HEK293 (cell line): Measurements from ENCODE around the gene ZCCHC24.

Experiments used
- ATF2 ChIP-seq: fragments of 450-650 bp; formaldehyde crosslinking; IDR thresholded peaks from 2 replicates; pipeline ENCODE4 v1.5.1; 2016; ENCODE audit warnings: missing biosample characterization, missing genetic modification characterization, low read depth
- EGR2 ChIP-seq: fragments of 450-650 bp; formaldehyde crosslinking; IDR thresholded peaks from 2 replicates; pipeline ENCODE4 v1.5.1; 2016; ENCODE audit warnings: low read depth, missing biosample characterization, missing genetic modification characterization
- GLI4 ChIP-seq: fragments of 450-650 bp; formaldehyde crosslinking; IDR thresholded peaks from 2 replicates; pipeline ENCODE4 v1.5.1; 2016; ENCODE audit warnings: missing biosample characterization, missing genetic modification characterization
- HIC1 ChIP-seq: fragments of 450-650 bp; formaldehyde crosslinking; IDR thresholded peaks from 2 replicates; pipeline ENCODE4 v1.5.1; 2016; ENCODE audit warnings: missing biosample characterization, missing genetic modification characterization
- KLF1 ChIP-seq: fragments of 450-650 bp; formaldehyde crosslinking; IDR thresholded peaks from 2 replicates; pipeline ENCODE4 v1.5.1; 2016; ENCODE audit warnings: missing biosample characterization, missing genetic modification characterization
- MYNN ChIP-seq: fragments of 450-650 bp; formaldehyde crosslinking; IDR thresholded peaks from 2 replicates; pipeline ENCODE4 v1.5.1; 2016; ENCODE audit warnings: missing biosample characterization, missing genetic modification characterization, borderline replicate concordance
- SETDB1 ChIP-seq: IDR thresholded peaks from one replicate; pipeline ENCODE4 v1.6.1; 2017; ENCODE audit warnings: mild to moderate bottlenecking, low read length, moderate library complexity, mixed read lengths; ENCODE audit not compliant: insufficient read length
- ZBTB11 ChIP-seq: fragments of 450-650 bp; formaldehyde crosslinking; conservative IDR thresholded peaks from 2 replicates; pipeline ENCODE4 v1.5.1; 2016; ENCODE audit warnings: low read depth, missing biosample characterization, missing genetic modification characterization
- ZBTB8A ChIP-seq: fragments of 450-650 bp; formaldehyde crosslinking; IDR thresholded peaks from 2 replicates; pipeline ENCODE4 v1.5.1; 2016; ENCODE audit warnings: missing biosample characterization, missing genetic modification characterization
- ZNF174 ChIP-seq: fragments of 450-650 bp; formaldehyde crosslinking; IDR thresholded peaks from 2 replicates; pipeline ENCODE4 v1.5.0; 2017; ENCODE audit warnings: missing biosample characterization, mild to moderate bottlenecking, missing genetic modification characterization
- ZNF19 ChIP-seq: fragments of 450-650 bp; formaldehyde crosslinking; IDR thresholded peaks from 2 replicates; pipeline ENCODE4; 2016; ENCODE audit warnings: missing biosample characterization, missing genetic modification characterization, low read depth
- ZNF280C ChIP-seq: fragments of 450-650 bp; formaldehyde crosslinking; IDR thresholded peaks from 2 replicates; pipeline ENCODE4 v1.5.1; 2016; ENCODE audit warnings: missing biosample characterization, missing genetic modification characterization
- ZNF341 ChIP-seq: fragments of 450-650 bp; formaldehyde crosslinking; IDR thresholded peaks from 2 replicates; pipeline ENCODE4; 2016; ENCODE audit warnings: low read depth, missing biosample characterization, missing genetic modification characterization
- ZNF366 ChIP-seq: fragments of 450-650 bp; formaldehyde crosslinking; conservative IDR thresholded peaks from 2 replicates; pipeline ENCODE4 v1.5.1; 2016; ENCODE audit warnings: missing biosample characterization, missing genetic modification characterization
- ZNF423 ChIP-seq: fragments of 450-650 bp; formaldehyde crosslinking; IDR thresholded peaks from 2 replicates; pipeline ENCODE4 v1.5.1; 2016; ENCODE audit warnings: missing biosample characterization, missing genetic modification characterization
- ZNF426 ChIP-seq: fragments of 450-650 bp; formaldehyde crosslinking; IDR thresholded peaks from 2 replicates; pipeline ENCODE4 v1.5.1; 2017; ENCODE audit warnings: missing biosample characterization, missing genetic modification characterization, mild to moderate bottlenecking, inconsistent platforms, moderate library complexity
- ZNF514 ChIP-seq: fragments of 450-650 bp; formaldehyde crosslinking; IDR thresholded peaks from 2 replicates; pipeline ENCODE4 v1.5.1; 2016; ENCODE audit warnings: missing biosample characterization, missing genetic modification characterization
- ZNF518A ChIP-seq: fragments of 450-650 bp; formaldehyde crosslinking; conservative IDR thresholded peaks from 2 replicates; pipeline ENCODE4 v1.5.1; 2016; ENCODE audit warnings: low read depth, missing biosample characterization, missing genetic modification characterization
- ZNF544 ChIP-seq: fragments of 450-650 bp; formaldehyde crosslinking; IDR thresholded peaks from 2 replicates; pipeline ENCODE4 v1.5.0; 2017; ENCODE audit warnings: missing biosample characterization, missing genetic modification characterization
- ZNF585B ChIP-seq: fragments of 450-650 bp; formaldehyde crosslinking; IDR thresholded peaks from 2 replicates; pipeline ENCODE4 v1.5.1; 2016; ENCODE audit warnings: missing biosample characterization, missing genetic modification characterization
- ZNF654 ChIP-seq: fragments of 450-650 bp; formaldehyde crosslinking; IDR thresholded peaks from 2 replicates; pipeline ENCODE4 v1.5.1; 2016; ENCODE audit warnings: low read depth, missing biosample characterization, missing genetic modification characterization

Gene ZCCHC24

GRCh38 chr10:79391231-79392019 is 54.0 kb downstream of the ZCCHC24 start (continued):
- TF ChIP-seq MYNN (no peak), ZNF514 (tag by site-specific recombination) (no peak), ZNF585B (tag by site-specific recombination) (no peak), ZNF366 (tag by site-specific recombination) (no peak), ZNF174 (no peak), ZNF518A (tag by site-specific recombination) (no peak), ZNF423 (no peak), HIC1 (tag by site-specific recombination) (no peak), SETDB1 (no peak), KLF1 (tag by site-specific recombination) (peak; percentile 96), GLI4 (tag by site-specific recombination) (no peak), ZNF654 (tag by site-specific recombination) (no peak), ZNF426 (no peak), ZNF280C (tag by site-specific recombination) (no peak), ZBTB11 (no peak), EGR2 (tag by site-specific recombination) (peak; percentile 85), ZNF19 (tag by site-specific recombination) (no peak), ATF2 (tag by site-specific recombination) (no peak), ZBTB8A (tag by site-specific recombination) (no peak), ZNF341 (tag by site-specific recombination) (0 out of 2 replicates have a peak, but pooled peaks have one; percentile 14), ZNF544 (tag by site-specific recombination) (no peak)
